HepG2 (cell line): Measurements from ENCODE around the gene SLC25A38. TPM values are rescaled to one million over a fixed set of nuclear protein-coding genes. Genes with fewer than 3 reads are reported as not detected.

ENCODE experiments used
- ATAC-seq: fragments of 200-7000 bp; cut with Tn5 transposase; 3 replicates; pipeline ENCODE4 v1.9.1; 2020; ENCODE audit warnings: mild to moderate bottlenecking, moderate library complexity
- BruUV-seq: library from RNA; stranded (reverse); fragments of 400-500 nt; replicated peaks from 2 replicates; lab custom pipeline; 2021; lab: Mats Ljungman, UMichigan
- CTCF ChIA-PET: fragments of 300-600 bp; formaldehyde crosslinking; extraction: SDS; loops from one replicate; lab custom pipeline; 2021; ENCODE audit warnings: low total read pairs, inconsistent platforms, low intra/inter-chr PET ratio; lab: Yijun Ruan, JAX
- POLR2A ChIA-PET: fragments of 350-600 bp; sonication (Branson Sonifier 250); formaldehyde crosslinking; loops from one replicate; lab custom pipeline; 2020; ENCODE audit warnings: antibody characterized with exemption, inconsistent platforms; lab: Yijun Ruan, JAX
- DNase-seq: peaks from one replicate; pipeline ENCODE4 v3.0.0-alpha.2; 2015; ENCODE audit warnings: low spot score
- FAIRE-seq: peaks from 3 replicates; lab custom pipeline; 2011; peaks lifted over from hg19 to GRCh38; lab: Jason Lieb, UNC
- H2AFZ ChIP-seq: one replicate; pipeline ENCODE4 v1.6.1; 2011; ENCODE audit warnings: low read length, inconsistent platforms
- H3K27ac ChIP-seq: fragments of 300-600 bp; 3 replicates; pipeline ENCODE4 v1.8.0; 2011; ENCODE audit warnings: mixed run types, mild to moderate bottlenecking, mixed read lengths, low read length, inconsistent platforms; ENCODE audit not compliant: insufficient read depth; ENCODE audit errors: extremely low read length
- H3K27me3 ChIP-seq, 2 experiments: fragments of 200-600 bp in 1 of 2; 2 replicates in 1 of 2; 3 replicates in 1 of 2; pipeline versions ENCODE4 v1.6.0 to v1.8.0; 2011; ENCODE audit warnings: low read length in 2 of 2, mild to moderate bottlenecking in 2 of 2, moderate library complexity in 2 of 2, inconsistent platforms in 1 of 2; ENCODE audit not compliant: insufficient read depth in 2 of 2, control insufficient read depth in 1 of 2
- H3K36me3 ChIP-seq, 2 experiments: fragments of 200-600 bp in 1 of 2; replicated peaks in 1 of 2; 2 replicates in 1 of 2; 3 replicates in 1 of 2; pipeline versions ENCODE4 v1.5.1 to v1.8.0; 2011; ENCODE audit warnings: low read length in 2 of 2, inconsistent platforms in 1 of 2; ENCODE audit not compliant: insufficient read depth in 2 of 2, control insufficient read depth in 1 of 2
- H3K4me1 ChIP-seq: 2 replicates; pipeline ENCODE4 v1.5.1; 2012; ENCODE audit warnings: low read length, inconsistent platforms; ENCODE audit not compliant: insufficient read depth
- H3K4me2 ChIP-seq: 2 replicates; pipeline ENCODE4 v1.6.0; 2011; ENCODE audit warnings: low read depth, low read length, inconsistent platforms
- H3K4me3 ChIP-seq, 3 experiments: fragments of 200-600 bp in 1 of 3; sonication (generic), shearing (Covaris generic) in 1 of 3; replicated peaks in 1 of 3; 2 replicates each; pipeline ENCODE4 v1.5.1; 2011 to 2016; ENCODE audit warnings: low read length in 3 of 3, inconsistent platforms in 2 of 3, low read depth in 2 of 3, mild to moderate bottlenecking in 2 of 3, control low read depth in 1 of 3, mixed read lengths in 1 of 3; ENCODE audit not compliant: insufficient read depth in 1 of 3
- H3K79me2 ChIP-seq: one replicate; pipeline ENCODE4 v1.6.1; 2011; ENCODE audit warnings: low read length, inconsistent platforms; ENCODE audit not compliant: insufficient read depth
- H3K9ac ChIP-seq: 2 replicates; pipeline ENCODE4 v1.6.0; 2011; ENCODE audit warnings: mild to moderate bottlenecking, low read depth, low read length, inconsistent platforms; ENCODE audit not compliant: insufficient read depth
- H3K9me3 ChIP-seq: 2 replicates; pipeline ENCODE4 v1.5.1; 2012; ENCODE audit warnings: mild to moderate bottlenecking, low read length
- H4K20me1 ChIP-seq: 2 replicates; pipeline ENCODE4 v1.6.0; 2011; ENCODE audit warnings: inconsistent platforms, mild to moderate bottlenecking, low read length, moderate library complexity; ENCODE audit not compliant: insufficient read depth
- CENPT ChIP-seq: sonication (generic); formaldehyde crosslinking; IDR thresholded peaks from 2 replicates; pipeline ENCODE4 v1.8.0; 2022; ENCODE audit warnings: low read depth, mild to moderate bottlenecking, moderate library complexity, missing genetic modification reagents
- FOXJ3 ChIP-seq: sonication (generic); formaldehyde crosslinking; IDR thresholded peaks from 2 replicates; pipeline ENCODE4 v1.4.0; 2020; ENCODE audit warnings: missing genetic modification reagents, mild to moderate bottlenecking, borderline replicate concordance
- GTF3A ChIP-seq: sonication (generic); formaldehyde crosslinking; conservative IDR thresholded peaks from 2 replicates; pipeline ENCODE4 v1.4.0; 2020; ENCODE audit warnings: mild to moderate bottlenecking, missing genetic modification reagents
- JARID2 ChIP-seq: sonication (generic); formaldehyde crosslinking; IDR thresholded peaks from 2 replicates; pipeline ENCODE4 v1.8.1; 2023; ENCODE audit warnings: missing genetic modification reagents, inconsistent platforms; ENCODE audit not compliant: insufficient replicate concordance
- JUNB ChIP-seq: sonication (generic); formaldehyde crosslinking; IDR thresholded peaks from 2 replicates; pipeline ENCODE4 v1.8.0; 2022; ENCODE audit warnings: missing genetic modification reagents, mild to moderate bottlenecking, borderline replicate concordance
- MED8 ChIP-seq: sonication (generic); formaldehyde crosslinking; IDR thresholded peaks from 2 replicates; pipeline ENCODE4 v1.8.1; 2023; ENCODE audit warnings: mild to moderate bottlenecking, missing genetic modification reagents; ENCODE audit not compliant: insufficient replicate concordance
- NCOA1 ChIP-seq: sonication (generic); formaldehyde crosslinking; IDR thresholded peaks from 2 replicates; pipeline ENCODE4 v1.9.0; 2021; ENCODE audit warnings: missing genetic modification reagents
- PLRG1 ChIP-seq: fragments of 450-650 bp; conservative IDR thresholded peaks from 2 replicates; pipeline ENCODE4 v1.6.1; 2016
- SRSF1 ChIP-seq: fragments of 200-400 bp; formaldehyde crosslinking; optimal IDR thresholded peaks from 2 replicates; pipeline ENCODE3; 2017; ENCODE audit warnings: mild to moderate bottlenecking, low read depth, low read length, moderate library complexity
- ZFAT ChIP-seq: sonication (generic); formaldehyde crosslinking; conservative IDR thresholded peaks from 2 replicates; pipeline ENCODE4 v1.8.1; 2023; ENCODE audit warnings: missing genetic modification reagents, inconsistent platforms
- ZFP62 ChIP-seq: sonication (generic); formaldehyde crosslinking; IDR thresholded peaks from 2 replicates; pipeline ENCODE4 v1.4.0; 2020; ENCODE audit warnings: missing genetic modification reagents
- ZFP82 ChIP-seq: sonication (generic); formaldehyde crosslinking; IDR thresholded peaks from 2 replicates; pipeline ENCODE4 v1.5.1; 2020; ENCODE audit warnings: mild to moderate bottlenecking, missing genetic modification reagents, borderline replicate concordance
- ZFX ChIP-seq: sonication (generic); formaldehyde crosslinking; IDR thresholded peaks from 2 replicates; pipeline ENCODE4 v1.4.0; 2020; ENCODE audit warnings: mild to moderate bottlenecking, low read depth, missing genetic modification reagents, moderate library complexity
- ZNF20 ChIP-seq: sonication (generic); formaldehyde crosslinking; IDR thresholded peaks from 2 replicates; pipeline ENCODE4 v1.4.0; 2020; ENCODE audit warnings: mild to moderate bottlenecking, moderate library complexity, missing genetic modification reagents
- ZNF317 ChIP-seq: sonication (generic); formaldehyde crosslinking; IDR thresholded peaks from 2 replicates; pipeline ENCODE4 v1.5.0; 2020; ENCODE audit warnings: mild to moderate bottlenecking, missing genetic modification reagents
- ZNF782 ChIP-seq: sonication (generic); formaldehyde crosslinking; IDR thresholded peaks from 2 replicates; pipeline ENCODE4 v1.4.0; 2020; ENCODE audit warnings: missing genetic modification reagents, mild to moderate bottlenecking, borderline replicate concordance
- ZZZ3 ChIP-seq: sonication (generic); formaldehyde crosslinking; IDR thresholded peaks from 2 replicates; pipeline ENCODE4 v1.4.0; 2020; ENCODE audit warnings: missing genetic modification reagents, mild to moderate bottlenecking, borderline replicate concordance
- WGBS: methylation state at CpG from one replicate; pipeline ENCODE4 v1.1.6; 2017; ENCODE audit warnings: low lambda C conversion rate; 5-methylcytosine and 5-hydroxymethylcytosine counted together
- in situ Hi-C: cut with HindIII; loops from 2 replicates; pipeline ENCODE4 v1.10.0; 2017; ENCODE audit warnings: low pct_unique_long_range_greater_than_20kb; ENCODE audit not compliant: extremely low pct_ligation_motif_present
- intact Hi-C: fragments of 100-400 bp; cut with micrococcal nuclease; formaldehyde crosslinking; loops from one replicate; pipeline ENCODE4 v1.10.0; 2022; ENCODE audit not compliant: unreplicated experiment
- polyA plus RNA-seq, 8 experiments: library from polyadenylated mRNA; depleted of rRNA in 3 of 8; stranded (reverse) in 7 of 8; unstranded in 1 of 8; fragments of >200 nt; fragmentation: Illumina TruSeq in 4 of 8; extraction: Trizol in 4 of 8; gene quantifications; 2 replicates each; pipeline versions ENCODE4 v1.2.1 to v1.2.3, GENCODE V29; 2011 to 2016; ENCODE audit warnings: low read depth in 4 of 8, missing spikeins in 1 of 8, mixed read lengths in 1 of 8; ENCODE audit not compliant: insufficient read depth in 1 of 8
- total RNA-seq, 5 experiments: library from RNA; depleted of rRNA; stranded (reverse); fragments of >200 nt; fragmentation: Illumina TruSeq; extraction: Trizol; gene quantifications; 2 replicates each; pipeline ENCODE4 v1.2.3, GENCODE V29; 2016; ENCODE audit warnings: low read depth in 1 of 5
- TF ChIP-seq, protein P1 (sequence below): sonication (generic); formaldehyde crosslinking; IDR thresholded peaks from 2 replicates; pipeline ENCODE4 v1.4.0; 2020; ENCODE audit warnings: missing genetic modification reagents
- TF ChIP-seq, protein P2 (sequence below): sonication (generic); formaldehyde crosslinking; IDR thresholded peaks from 2 replicates; pipeline ENCODE4 v1.5.1; 2020; ENCODE audit warnings: mild to moderate bottlenecking, moderate library complexity, missing genetic modification reagents
- TF ChIP-seq, protein P3 (sequence below): sonication (generic); formaldehyde crosslinking; IDR thresholded peaks from 2 replicates; pipeline ENCODE4 v1.4.0; 2020; ENCODE audit warnings: mild to moderate bottlenecking, missing genetic modification reagents

Gene SLC25A38
- total and polyA plus RNA-seq, 2 of the 13 experiments (the other 11 are each of a cell fraction or from before 2014, with no cell fraction given), result 32.5 to 35.4 TPM

DNA sequence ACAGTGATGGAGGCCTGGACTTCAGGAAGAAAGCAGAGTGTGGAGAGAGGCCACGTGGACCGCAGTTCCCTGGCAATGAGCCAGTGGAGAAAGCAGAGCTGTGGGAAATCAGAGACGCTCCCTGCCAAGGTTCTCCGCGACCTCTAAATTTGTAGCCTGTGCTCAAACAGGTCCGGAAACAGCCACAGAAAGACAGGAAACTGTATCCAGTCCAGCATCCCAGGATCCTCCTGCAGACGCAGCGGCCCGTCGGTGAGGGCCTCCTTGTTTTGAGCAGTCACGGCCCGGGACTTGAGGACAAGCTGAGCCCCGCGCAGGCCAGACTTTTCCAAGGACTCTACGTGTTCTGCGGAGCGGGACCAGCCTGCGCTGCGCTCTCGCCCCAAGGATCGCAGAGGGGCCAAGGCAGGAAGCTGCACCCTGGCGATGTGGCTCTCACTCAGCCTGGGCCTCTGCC is 45.6 kb downstream of the SLC25A38 start (continued):
- TF ChIP-seq, protein P1, sequence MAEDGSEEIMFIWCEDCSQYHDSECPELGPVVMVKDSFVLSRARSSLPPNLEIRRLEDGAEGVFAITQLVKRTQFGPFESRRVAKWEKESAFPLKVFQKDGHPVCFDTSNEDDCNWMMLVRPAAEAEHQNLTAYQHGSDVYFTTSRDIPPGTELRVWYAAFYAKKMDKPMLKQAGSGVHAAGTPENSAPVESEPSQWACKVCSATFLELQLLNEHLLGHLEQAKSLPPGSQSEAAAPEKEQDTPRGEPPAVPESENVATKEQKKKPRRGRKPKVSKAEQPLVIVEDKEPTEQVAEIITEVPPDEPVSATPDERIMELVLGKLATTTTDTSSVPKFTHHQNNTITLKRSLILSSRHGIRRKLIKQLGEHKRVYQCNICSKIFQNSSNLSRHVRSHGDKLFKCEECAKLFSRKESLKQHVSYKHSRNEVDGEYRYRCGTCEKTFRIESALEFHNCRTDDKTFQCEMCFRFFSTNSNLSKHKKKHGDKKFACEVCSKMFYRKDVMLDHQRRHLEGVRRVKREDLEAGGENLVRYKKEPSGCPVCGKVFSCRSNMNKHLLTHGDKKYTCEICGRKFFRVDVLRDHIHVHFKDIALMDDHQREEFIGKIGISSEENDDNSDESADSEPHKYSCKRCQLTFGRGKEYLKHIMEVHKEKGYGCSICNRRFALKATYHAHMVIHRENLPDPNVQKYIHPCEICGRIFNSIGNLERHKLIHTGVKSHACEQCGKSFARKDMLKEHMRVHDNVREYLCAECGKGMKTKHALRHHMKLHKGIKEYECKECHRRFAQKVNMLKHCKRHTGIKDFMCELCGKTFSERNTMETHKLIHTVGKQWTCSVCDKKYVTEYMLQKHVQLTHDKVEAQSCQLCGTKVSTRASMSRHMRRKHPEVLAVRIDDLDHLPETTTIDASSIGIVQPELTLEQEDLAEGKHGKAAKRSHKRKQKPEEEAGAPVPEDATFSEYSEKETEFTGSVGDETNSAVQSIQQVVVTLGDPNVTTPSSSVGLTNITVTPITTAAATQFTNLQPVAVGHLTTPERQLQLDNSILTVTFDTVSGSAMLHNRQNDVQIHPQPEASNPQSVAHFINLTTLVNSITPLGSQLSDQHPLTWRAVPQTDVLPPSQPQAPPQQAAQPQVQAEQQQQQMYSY (CRISPR knock-in tag), result no peak

DNA sequence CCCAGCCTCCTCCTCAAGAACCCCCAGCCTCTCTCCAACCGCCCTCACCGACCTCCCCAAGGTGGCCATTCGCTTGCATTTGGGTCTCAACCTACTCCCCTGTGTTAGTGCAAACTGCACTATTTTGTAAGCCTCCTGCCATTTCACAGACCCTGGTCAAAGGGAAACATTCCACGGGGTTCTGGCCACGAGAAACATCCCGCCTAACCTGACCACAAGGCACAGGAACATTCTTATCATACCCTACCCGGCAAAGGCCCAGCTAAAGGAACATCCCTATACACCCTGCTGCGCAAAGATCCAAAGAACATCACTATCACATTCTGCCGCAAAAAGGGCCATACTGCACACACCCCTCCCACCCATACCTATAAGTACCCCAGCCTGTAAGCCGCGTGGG is 46.3 kb downstream of the SLC25A38 start:
- H4K20me1 ChIP-seq, result no peaks in the 10 kb centered on the region
- no peak overlapping the region for H3K27ac ChIP-seq
- intact Hi-C loops (no loop called here), in situ Hi-C loops (no loop called here)
- H3K4me2 ChIP-seq, result no peak overlapping the region
- no peaks in the 10 kb centered on the region for H3K9me3 ChIP-seq
- H3K4me3 ChIP-seq, result no peak overlapping the region
- no peak overlapping the region for H2AFZ ChIP-seq
- H3K4me1 ChIP-seq, result no peaks in the 10 kb centered on the region
- 43% methylated on average over 7 of the region's 11 CpGs for WGBS
- peaks cover 0 to 6% of the 10 kb centered on the region in 2 experiments; a peak in 2 of 5 replicates for H3K27me3 ChIP-seq
- H3K79me2 ChIP-seq, result no peaks in the 10 kb centered on the region
- ATAC-seq, result no peak
- BruUV-seq, result no TSS peak
- ChIA-PET POLR2A (no interaction called here), CTCF (no interaction called here)
- H3K9ac ChIP-seq, result no peak overlapping the region
- H3K36me3 ChIP-seq, result no peaks in the 10 kb centered on the region
- no peak for DNase-seq
- FAIRE-seq, result no peak
- TF ChIP-seq ZNF782 (CRISPR knock-in tag) (no peak), SRSF1 (no peak), ZNF20 (CRISPR knock-in tag) (no peak), NCOA1 (CRISPR knock-in tag) (no peak), ZNF317 (CRISPR knock-in tag) (no peak), ZFAT (no peak), FOXJ3 (CRISPR knock-in tag) (no peak), ZFX (CRISPR knock-in tag) (no peak), JARID2 (CRISPR knock-in tag) (no peak), ZFP62 (no peak), MED8 (CRISPR knock-in tag) (no peak), ZZZ3 (CRISPR knock-in tag) (no peak), ZFP82 (CRISPR knock-in tag) (no peak), PLRG1 (no peak), CENPT (CRISPR knock-in tag) (no peak), GTF3A (CRISPR knock-in tag) (no peak), JUNB (CRISPR knock-in tag) (no peak)
- TF ChIP-seq, protein P2, sequence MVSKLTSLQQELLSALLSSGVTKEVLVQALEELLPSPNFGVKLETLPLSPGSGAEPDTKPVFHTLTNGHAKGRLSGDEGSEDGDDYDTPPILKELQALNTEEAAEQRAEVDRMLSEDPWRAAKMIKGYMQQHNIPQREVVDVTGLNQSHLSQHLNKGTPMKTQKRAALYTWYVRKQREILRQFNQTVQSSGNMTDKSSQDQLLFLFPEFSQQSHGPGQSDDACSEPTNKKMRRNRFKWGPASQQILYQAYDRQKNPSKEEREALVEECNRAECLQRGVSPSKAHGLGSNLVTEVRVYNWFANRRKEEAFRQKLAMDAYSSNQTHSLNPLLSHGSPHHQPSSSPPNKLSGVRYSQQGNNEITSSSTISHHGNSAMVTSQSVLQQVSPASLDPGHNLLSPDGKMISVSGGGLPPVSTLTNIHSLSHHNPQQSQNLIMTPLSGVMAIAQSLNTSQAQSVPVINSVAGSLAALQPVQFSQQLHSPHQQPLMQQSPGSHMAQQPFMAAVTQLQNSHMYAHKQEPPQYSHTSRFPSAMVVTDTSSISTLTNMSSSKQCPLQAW, result no peak
- TF ChIP-seq, protein P3, sequence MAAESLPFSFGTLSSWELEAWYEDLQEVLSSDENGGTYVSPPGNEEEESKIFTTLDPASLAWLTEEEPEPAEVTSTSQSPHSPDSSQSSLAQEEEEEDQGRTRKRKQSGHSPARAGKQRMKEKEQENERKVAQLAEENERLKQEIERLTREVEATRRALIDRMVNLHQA (CRISPR knock-in tag), result no peak
